Measurements from ENCODE around the gene CBFB. TPM values are rescaled to one million over a fixed set of nuclear protein-coding genes. Genes with fewer than 3 reads are reported as not detected.

Gene CBFB
- total RNA-seq: 10 to 100 TPM in 5 of 6 experiments, 1 to 10 TPM in 1; 7.9 to 23.3 (median 18.9) TPM
- long read RNA-seq, partial matches to known transcripts: 0 of 1 reads
- long read RNA-seq, other reads (novel, unspliced or antisense): 0 of 1 reads

- H3K4me3 ChIP-seq: peak within 1 kb of the TSS; percentile 82 to 89 (median 89)
- H3K27me3 ChIP-seq: no peaks in the 10 kb centered on the region
- DNase-seq (peak; percentile 94 to 95 (median 95)), ATAC-seq (peak; percentile 93 to 95 (median 94))
- peaks cover 0 to 15% (median 6%) of the 10 kb centered on the region in 4 donors for H3K4me1 ChIP-seq
- no CpG with 5 or more reads among the region's 69 CpGs for WGBS (ENCODE audit: insufficient coverage, low coverage, low lambda C conversion rate, missing lambda C conversion rate)
- intact Hi-C loops (cut with DNase I): loop anchor here in 1 of 2 donors (10.0 kb wide), 1 partner anchor 76 kb away; the partner anchor contains the start of gene PHAF1
- H3K9me3 ChIP-seq: no peaks in the 10 kb centered on the region
- no peaks in the 10 kb centered on the region for H3K36me3 ChIP-seq
- TF ChIP-seq POLR2A (IDR thresholded peaks at IDR 0.05) (peak; percentile 77), CTCF (IDR thresholded peaks at IDR 0.05) (peak in 1 of 4 donors; percentile 18)
- peak within 1 kb of the TSS; percentile 92 to 95 (median 94) for H3K27ac ChIP-seq
These were observed at the start of gene CBFB for GRCh38 chr16:67028696-67029253. CBFB (plus strand) TSS chr16:67029149; CDS start chr16:67029408, 259 bp downstream.

GRCh38 chr16:66983033-66983432 lies 45.9 kb upstream of the CBFB start:
- H3K36me3 ChIP-seq: no peaks in the 10 kb centered on the region

GRCh38 chr16:66984892-66985311 lies 44.0 kb upstream of the CBFB start:
- Histone ChIP-seq H3K9me3 (no peaks in the 10 kb centered on the region), H3K27ac (no peak overlapping the region), H3K27me3 (no peaks in the 10 kb centered on the region), H3K36me3 (no peaks in the 10 kb centered on the region), H3K4me1 (peaks cover 0 to 20% (median 8%) of the 10 kb centered on the region in 4 donors), H3K4me3 (no peak overlapping the region)
- TF ChIP-seq CTCF (IDR thresholded peaks at IDR 0.05) (no peak), POLR2A (IDR thresholded peaks at IDR 0.05) (no peak)
- intact Hi-C loops (cut with DNase I): no loop called here
- 85% methylated on average over 2 of the region's 4 CpGs for WGBS (ENCODE audit: insufficient coverage, low coverage, low lambda C conversion rate, missing lambda C conversion rate)
- no peak for ATAC-seq
- no peak for DNase-seq

More at GRCh38 chr16:66983033-66983432, 45.9 kb upstream of the CBFB start:
- Histone ChIP-seq H3K27ac (no peak overlapping the region), H3K27me3 (no peaks in the 10 kb centered on the region), H3K4me1 (peaks cover 0 to 4% (median 1%) of the 10 kb centered on the region in 4 donors), H3K9me3 (no peaks in the 10 kb centered on the region), H3K4me3 (no peak overlapping the region)
- no peak for DNase-seq
- WGBS (ENCODE audit: insufficient coverage, low coverage, low lambda C conversion rate, missing lambda C conversion rate): 88% methylated on average over 9 of the region's 9 CpGs
- no peak for TF ChIP-seq CTCF (IDR thresholded peaks at IDR 0.05)
- no peak for TF ChIP-seq POLR2A (IDR thresholded peaks at IDR 0.05)
- ATAC-seq: no peak
- intact Hi-C loops (cut with DNase I): no loop called here

GRCh38 chr16:66986559-66986958 lies 42.4 kb upstream of the CBFB start:
- WGBS (ENCODE audit: insufficient coverage, low coverage, low lambda C conversion rate, missing lambda C conversion rate): 88% methylated on average over 6 of the region's 6 CpGs
- no peak overlapping the region for H3K4me3 ChIP-seq
- DNase-seq (no peak), ATAC-seq (no peak)
- H3K4me1 ChIP-seq: peaks cover 0 to 20% (median 8%) of the 10 kb centered on the region in 4 donors
- no peak overlapping the region for H3K27ac ChIP-seq
- intact Hi-C loops (cut with DNase I): no loop called here
- H3K27me3 ChIP-seq: no peaks in the 10 kb centered on the region
- H3K9me3 ChIP-seq: no peaks in the 10 kb centered on the region
- no peaks in the 10 kb centered on the region for H3K36me3 ChIP-seq
- TF ChIP-seq POLR2A (IDR thresholded peaks at IDR 0.05) (no peak), CTCF (IDR thresholded peaks at IDR 0.05) (no peak)

All from right lobe of liver (tissue), 6 donors.